Left cardiac atrium (tissue), 4 donors: ENCODE data around the gene SMCR8. TPM values are rescaled to one million over a fixed set of nuclear protein-coding genes. Genes with fewer than 3 reads are reported as not detected.
A peak's percentile ranks its signal among the peaks of the same experiment; 100 is the strongest.
"Not testable (repeated sequence)": the region's sequence is repeated elsewhere in the genome, so short reads cannot be mapped to it uniquely, and the experiment has no call there.

ENCODE experiments used
- ATAC-seq, 2 donors: fragments of 200-7000 bp; cut with Tn5 transposase; one replicate each; pipeline ENCODE4 v1.9.1; 2020; ENCODE audit warnings: mild to moderate bottlenecking in 2 of 2, moderate library complexity in 2 of 2
- DNase-seq: peaks from one replicate; pipeline ENCODE4 v3.0.0-alpha.2; 2020
- intact Hi-C, 2 donors: fragments of 100-400 bp; cut with DNase I; formaldehyde crosslinking; loops; one replicate each; pipeline versions ENCODE4 v1.14.1 to v1.15.1; 2022 to 2023
- long read RNA-seq: library from polyadenylated mRNA; unstranded; transcript quantifications from one replicate; pipeline ENCODE4 v2.0.0, GENCODE V29; 2021
- total RNA-seq, 2 donors: library from RNA; stranded (reverse); fragmentation: NEBNext Ultra II Directional; extraction: Animal tissue kit (Norgen Biotek cat#: 25700); gene quantifications; one replicate each; pipeline ENCODE4 v1.2.1, GENCODE V29; 2021
- donor health status: DM: no; HTN: yes; CAD: no.
- donor health status: DM: no; HTN: yes; CAD: no; lungs with severe emphysema.
- donor health status: DM: yes; HTN: yes; CAD: no.
- donor health status: Dilated cardiomyopathy.

SMCR8 gene
- 10 to 100 TPM; 11.8 to 12.0 TPM for total RNA-seq
- long read RNA-seq, full-length matches to known transcripts, result 3 of 5 reads
- long read RNA-seq, partial matches to known transcripts, result 0 of 5 reads
- long read RNA-seq, other reads (novel, unspliced or antisense), result 2 of 5 reads

DNA sequence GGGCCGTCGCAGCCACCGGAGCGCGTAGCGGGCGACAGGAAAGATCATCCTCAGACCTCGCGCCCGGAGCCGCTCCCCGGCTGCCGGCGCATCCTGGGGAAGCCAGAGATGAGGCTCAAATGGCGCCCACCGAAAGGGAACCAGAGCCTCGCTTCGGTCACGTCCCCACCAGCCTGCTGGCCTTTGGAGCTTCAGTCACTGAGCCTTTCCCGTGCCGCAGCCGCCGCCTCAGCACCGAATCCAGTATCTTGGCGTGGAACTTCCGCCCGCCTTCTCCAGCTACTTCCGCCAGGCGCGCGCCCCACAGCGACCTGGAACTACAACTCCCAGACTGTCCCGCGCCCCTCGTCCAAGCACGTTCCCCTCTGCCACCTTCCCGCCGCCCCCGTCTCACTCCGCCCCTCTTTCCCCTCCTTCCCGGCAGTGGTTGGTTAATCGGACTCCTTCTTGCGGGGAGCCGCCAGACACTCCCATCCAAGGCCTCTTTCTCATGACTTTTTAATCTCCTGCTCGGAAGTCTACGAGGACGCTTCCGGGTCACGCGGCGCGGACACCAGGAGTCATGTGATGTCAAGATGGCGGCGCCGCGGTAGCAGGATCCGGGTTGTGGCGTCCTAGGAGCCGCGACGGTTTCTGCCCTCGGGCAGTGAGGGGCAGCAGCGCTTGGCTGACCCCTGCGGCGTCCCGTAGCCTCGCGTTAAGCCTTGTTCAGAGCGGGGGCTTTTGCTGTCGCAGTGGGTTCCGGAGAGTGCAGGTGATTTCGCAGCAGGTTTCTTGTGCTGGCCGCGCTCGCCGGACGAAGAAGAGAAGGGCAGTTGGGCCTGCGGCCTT, at the start of gene SMCR8, which contains the start of gene TOP3A:
TSS of gene SMCR8 (plus strand) at position 563 of the 831 bp plus-strand sequence. CDS start 497 bp downstream, outside the sequence.
TSS of gene TOP3A (minus strand) at position 264 of the 831 bp plus-strand sequence. CDS start at position 48, 216 bp downstream.
- peak; percentile 98 for DNase-seq
- intact Hi-C loops, result loop anchor here in 1 of 2 donors (5.0 to 10.0 kb wide), 2 partner anchors 58 to 90 kb away; partner anchors contain the start of genes FLII and LLGL1
- ATAC-seq, result peak; percentile 98 to 99

GRCh38 chr17:18267366-18267765, 47.7 kb upstream of the SMCR8 start:
- DNase-seq (no peak), ATAC-seq (no peak)
- intact Hi-C loops, result no loop called here

DNA sequence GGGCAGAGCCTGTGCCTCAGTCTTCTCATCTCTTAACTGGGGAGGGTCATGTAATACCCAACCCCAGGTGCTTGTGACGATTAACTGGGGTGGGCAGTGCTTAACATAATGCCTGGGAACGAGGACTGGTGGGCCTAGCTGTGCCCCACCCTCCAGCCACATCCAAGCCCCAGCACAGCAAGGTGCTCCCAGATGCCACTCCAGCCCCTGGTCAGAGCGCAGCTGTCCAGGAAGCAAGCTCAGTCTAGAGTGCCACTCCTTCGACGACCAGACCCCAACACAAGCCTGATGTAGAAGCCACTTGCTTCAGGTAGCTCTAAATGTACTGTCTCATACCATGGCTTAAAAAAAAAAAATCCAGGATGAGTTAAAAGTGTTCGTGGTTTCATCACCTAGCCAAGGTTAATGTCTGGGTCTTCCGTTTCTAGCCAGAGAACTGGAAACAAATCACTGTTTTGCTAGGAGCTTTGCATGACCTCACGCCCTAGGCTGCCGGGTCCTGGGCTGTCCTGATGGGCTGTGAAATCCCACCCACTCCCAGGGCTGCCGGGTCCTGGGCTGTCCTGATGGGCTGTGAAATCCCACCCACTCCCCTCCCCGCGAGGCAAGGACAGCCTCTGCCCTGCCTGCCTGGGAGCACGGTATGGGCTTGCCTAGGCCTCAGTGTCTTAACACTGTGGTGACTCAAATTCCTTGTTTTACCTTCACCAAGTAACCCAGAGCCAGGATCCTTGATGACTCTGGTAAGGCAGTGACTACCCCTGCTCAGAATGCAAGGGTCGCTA, 47.0 kb upstream of the SMCR8 start:
- DNase-seq (no peak), ATAC-seq (peak in 1 of 2 donors; percentile 19)
- intact Hi-C loops, result no loop called here

- no peak for ATAC-seq
- intact Hi-C loops, result no loop called here
- no peak for DNase-seq
Measured at GRCh38 chr17:18270046-18270931, 44.8 kb upstream of the SMCR8 start.

- intact Hi-C loops, result no loop called here
Measured at GRCh38 chr17:18277076-18277475, 38.0 kb upstream of the SMCR8 start.

DNA sequence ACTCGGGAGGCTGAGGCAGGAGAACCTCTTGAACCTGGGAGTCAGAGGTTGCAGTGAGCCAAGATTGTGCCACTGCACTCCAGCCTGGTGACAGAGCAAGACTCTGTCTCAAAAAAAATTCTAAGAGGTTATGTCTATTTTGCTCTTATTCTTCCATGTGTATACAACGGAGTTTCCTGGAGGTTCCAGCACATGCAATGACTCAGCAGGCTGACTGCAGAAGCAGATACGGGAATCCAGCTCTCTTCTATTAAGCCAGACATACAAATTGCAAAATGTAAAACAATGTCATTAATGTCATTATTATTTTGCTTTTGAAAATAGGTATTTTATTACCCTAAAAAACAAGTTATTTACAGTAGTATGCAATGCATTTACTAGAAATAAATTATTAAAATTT, 36.2 kb upstream of the SMCR8 start:
- DNase-seq, result no peak
- intact Hi-C loops, result no loop called here
- ATAC-seq, result no peak

More at GRCh38 chr17:18277076-18277475, 38.0 kb upstream of the SMCR8 start:
- ATAC-seq, result no peak
- no peak for DNase-seq

- DNase-seq (no peak), ATAC-seq (no peak)
- intact Hi-C loops, result no loop called here
Measured at GRCh38 chr17:18280249-18280648, 34.8 kb upstream of the SMCR8 start.

GRCh38 chr17:18280766-18281371, 34.2 kb upstream of the SMCR8 start:
- intact Hi-C loops, result no loop called here
- ATAC-seq, result peak in 1 of 2 donors; percentile 58
- DNase-seq, result no peak

- ATAC-seq (no peak), DNase-seq (no peak)
- intact Hi-C loops, result no loop called here
Measured at GRCh38 chr17:18281788-18282187, 33.3 kb upstream of the SMCR8 start.

DNA sequence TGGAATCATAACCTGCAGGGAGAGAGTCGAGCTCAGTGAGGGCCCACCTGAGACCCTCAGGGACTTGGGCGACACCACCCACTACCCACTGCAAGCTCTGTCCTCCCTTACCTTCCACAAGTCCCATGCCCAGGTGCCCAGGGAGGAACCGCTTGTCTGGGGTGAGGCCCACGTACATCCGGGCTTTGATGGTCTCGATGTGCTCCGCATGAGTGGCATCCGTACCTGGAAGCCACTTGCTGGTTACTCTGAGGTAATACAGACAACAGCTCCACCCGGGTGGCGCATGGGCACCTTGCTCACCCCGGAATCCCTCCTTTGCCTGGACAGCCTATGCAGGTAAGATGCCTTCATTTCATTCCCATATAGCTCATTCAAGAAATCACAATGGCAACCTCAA, 29.8 kb upstream of the SMCR8 start:
- intact Hi-C loops, result no loop called here
- DNase-seq, result no peak
- ATAC-seq, result no peak

DNA sequence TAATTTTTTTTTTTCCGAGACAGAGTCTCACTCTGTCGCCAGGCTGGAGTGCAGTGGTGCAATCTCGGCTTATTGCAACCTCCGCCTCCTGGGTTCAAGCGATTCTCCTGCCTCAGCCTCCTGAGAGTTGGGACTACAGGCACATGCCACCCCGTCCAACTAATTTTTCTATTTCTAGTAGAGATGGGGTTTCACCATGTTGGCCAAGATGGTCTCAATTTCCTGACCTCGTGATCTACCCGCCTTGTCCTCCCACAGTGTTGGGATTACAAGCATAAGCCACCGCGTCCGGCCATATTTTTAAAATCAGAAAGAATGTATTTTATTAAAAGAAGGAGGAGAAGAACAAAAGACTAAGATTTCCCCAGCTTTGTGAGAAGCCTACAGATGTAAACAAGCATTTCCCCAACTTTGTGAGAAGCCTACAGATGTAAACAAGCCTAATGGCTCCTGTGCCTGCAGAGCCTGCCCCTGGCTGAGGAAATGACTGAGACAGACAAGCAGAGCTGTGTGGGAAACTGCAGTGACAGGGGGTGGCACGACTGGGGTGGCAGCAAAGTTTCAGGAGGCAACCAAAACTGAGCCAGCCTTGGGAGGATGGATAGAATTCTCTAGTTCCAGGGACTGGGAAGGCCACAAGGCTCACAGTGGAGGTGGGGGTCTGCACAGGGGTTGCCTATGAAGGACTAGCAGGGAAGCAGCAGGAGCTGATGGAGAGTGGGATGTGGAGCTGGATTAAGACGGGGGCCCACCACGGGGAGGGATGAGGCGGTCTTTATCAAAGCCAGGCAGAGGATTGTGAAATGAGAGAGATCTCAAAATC, 23.2 kb upstream of the SMCR8 start:
- DNase-seq (no peak), ATAC-seq (no peak)
- intact Hi-C loops, result no loop called here

- ATAC-seq, intact Hi-C loops, DNase-seq: not testable (repeated sequence)
Measured at GRCh38 chr17:18298061-18298460, 17.0 kb upstream of the SMCR8 start.

- ATAC-seq (peak in 1 of 2 donors; percentile 61), DNase-seq (peak; percentile 42)
- intact Hi-C loops, result no loop called here
Measured at GRCh38 chr17:18300725-18301480, 14.2 kb upstream of the SMCR8 start.

- ATAC-seq, intact Hi-C loops, DNase-seq: not testable (repeated sequence)
Measured at GRCh38 chr17:18303206-18303605, 11.9 kb upstream of the SMCR8 start.

DNA sequence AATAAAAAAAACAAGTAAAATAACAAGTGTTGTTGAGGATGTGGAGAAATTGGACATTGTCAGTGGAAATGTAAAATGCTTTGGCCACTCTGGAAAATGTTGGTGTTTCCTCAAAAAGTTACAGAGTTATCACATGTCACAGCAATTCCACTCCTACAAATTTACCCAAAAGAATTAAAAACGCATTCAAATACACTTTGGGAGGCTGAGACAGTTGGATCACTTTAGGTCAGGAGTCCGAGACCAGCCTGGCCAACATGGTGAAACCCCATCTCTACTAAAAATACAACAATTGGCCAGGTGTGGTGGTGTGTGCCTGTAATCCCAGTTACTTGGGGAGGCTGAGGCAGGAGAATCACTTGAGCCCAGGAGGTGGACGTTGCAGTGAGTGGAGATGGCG, 5.9 kb upstream of the SMCR8 start:
- DNase-seq, result no peak
- intact Hi-C loops, result no loop called here
- no peak for ATAC-seq

- ATAC-seq (no peak), DNase-seq (no peak)
- intact Hi-C loops, result loop anchor here in 1 of 2 donors (5.0 to 10.0 kb wide), 2 partner anchors 57 to 89 kb away; partner anchors contain the start of genes FLII and LLGL1
Measured at GRCh38 chr17:18314059-18314730, 898 bp upstream of the SMCR8 start.
